Stimulated activated effector memory CD8-positive, alpha-beta T cell treated with anti-CD3 and anti-CD28 coated beads, Interleukin-12 subunit alpha, Interleukin-12 subunit beta, amount 100 ng/mL, for 72 hours (primary cell): Measurements from ENCODE around the gene ATG4C.
"Not testable (repeated sequence)": the region's sequence is repeated elsewhere in the genome, so short reads cannot be mapped to it uniquely, and the experiment has no call there.

ENCODE experiments used
- ATAC-seq: fragments of 150-1000 bp; cut with Tn5 transposase; 2 replicates; pipeline ENCODE4 v1.10.0; 2021
- DNase-seq, 2 donors: peaks; one replicate each; pipeline ENCODE4 v3.0.0; 2021 to 2022; ENCODE audit warnings: low spot score in 2 of 2
- H3K27ac Mint-ChIP-seq: one replicate; pipeline ENCODE4 v1.8.0; 2022; ENCODE audit warnings: mild to moderate bottlenecking, mixed read lengths
- H3K36me3 Mint-ChIP-seq: one replicate; pipeline ENCODE4 v1.8.0; 2022; ENCODE audit warnings: mild to moderate bottlenecking, mixed read lengths
- H3K4me1 Mint-ChIP-seq: one replicate; pipeline ENCODE4 v1.8.0; 2022; ENCODE audit warnings: mixed read lengths
- H3K4me3 Mint-ChIP-seq: one replicate; pipeline ENCODE4 v1.8.0; 2022; ENCODE audit warnings: mild to moderate bottlenecking, mixed read lengths
- H3K9me3 Mint-ChIP-seq: one replicate; pipeline ENCODE4 v1.8.0; 2022; ENCODE audit warnings: mixed read lengths

Gene ATG4C

GRCh38 chr1:62800825-62801306, 16.9 kb downstream of the ATG4C start:
- Mint-ChIP-seq H3K4me3 (no peak overlapping the region), H3K27ac (peak overlapping the region; percentile 23), H3K36me3 (peaks cover 8% of the 10 kb centered on the region), H3K9me3 (no peaks in the 10 kb centered on the region), H3K4me1 (peaks cover 17% of the 10 kb centered on the region)
- DNase-seq (no peak), ATAC-seq (peak; percentile 69)

DNA sequence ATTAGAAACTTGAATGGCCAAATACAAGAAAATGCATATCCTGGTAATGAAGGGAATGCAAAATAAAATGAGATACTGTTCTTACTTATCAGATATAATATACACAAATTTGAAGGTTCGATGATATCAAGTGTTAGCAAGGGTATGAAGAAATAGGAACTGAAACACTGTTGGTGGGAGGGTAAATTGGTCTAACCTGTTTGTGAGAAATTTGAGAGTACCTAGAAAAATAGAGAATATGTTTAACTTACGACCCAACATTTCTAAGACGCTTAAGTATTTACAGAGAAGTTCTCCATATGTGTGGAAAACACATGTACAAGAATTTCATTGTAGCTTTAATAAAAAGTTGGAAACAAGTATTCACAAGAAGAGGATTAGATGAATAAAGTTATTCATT, 25.9 kb downstream of the ATG4C start:
- no peaks in the 10 kb centered on the region for H3K9me3 Mint-ChIP-seq
- ATAC-seq = no peak
- peaks cover 13% of the 10 kb centered on the region for H3K36me3 Mint-ChIP-seq
- H3K4me1 Mint-ChIP-seq = no peaks in the 10 kb centered on the region
- no peak for DNase-seq
- H3K27ac Mint-ChIP-seq = no peak overlapping the region
- H3K4me3 Mint-ChIP-seq = no peak overlapping the region

DNA sequence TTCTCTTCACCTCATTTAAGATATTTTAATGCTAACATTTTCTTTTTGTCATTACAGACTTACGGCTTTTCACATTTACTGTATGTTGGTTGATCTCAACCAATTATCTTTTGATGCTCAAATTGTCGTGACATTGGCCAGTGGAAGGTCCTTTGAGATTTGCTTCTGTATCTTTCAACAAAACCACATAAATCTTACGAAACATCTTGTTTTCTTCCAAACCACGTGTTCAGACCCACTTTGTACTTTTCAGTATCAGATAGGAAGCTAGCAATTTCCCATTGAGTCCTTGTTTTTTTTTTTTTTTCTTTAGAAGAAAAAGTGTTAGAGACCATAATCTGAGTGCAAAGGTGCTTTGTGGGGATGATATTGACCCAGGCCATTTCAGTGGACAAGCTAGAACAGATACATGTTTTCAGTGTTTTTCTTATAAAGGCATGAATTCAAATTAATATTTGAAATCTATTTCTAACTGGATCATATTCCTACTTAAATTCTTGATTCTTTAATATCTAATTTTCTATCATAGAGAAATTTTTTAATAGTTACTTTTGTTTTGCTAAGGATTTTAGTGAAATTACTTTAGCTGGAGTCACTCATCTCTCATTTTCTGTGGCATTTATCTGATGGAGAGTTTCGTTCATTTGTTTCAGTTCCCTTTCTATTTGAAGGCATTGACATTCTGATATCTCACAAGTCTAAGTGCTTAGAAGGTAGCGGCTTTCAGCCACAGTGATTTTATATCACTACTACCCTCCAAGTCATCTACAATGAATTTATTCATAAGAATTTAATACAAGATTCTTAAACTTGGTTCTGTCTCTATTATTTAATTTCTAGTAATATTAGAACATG, 26.7 kb downstream of the ATG4C start:
- Mint-ChIP-seq H3K4me1 (no peaks in the 10 kb centered on the region), H3K9me3 (no peaks in the 10 kb centered on the region), H3K27ac (no peak overlapping the region), H3K36me3 (peaks cover 13% of the 10 kb centered on the region), H3K4me3 (no peak overlapping the region)
- ATAC-seq = no peak
- DNase-seq = no peak

DNA sequence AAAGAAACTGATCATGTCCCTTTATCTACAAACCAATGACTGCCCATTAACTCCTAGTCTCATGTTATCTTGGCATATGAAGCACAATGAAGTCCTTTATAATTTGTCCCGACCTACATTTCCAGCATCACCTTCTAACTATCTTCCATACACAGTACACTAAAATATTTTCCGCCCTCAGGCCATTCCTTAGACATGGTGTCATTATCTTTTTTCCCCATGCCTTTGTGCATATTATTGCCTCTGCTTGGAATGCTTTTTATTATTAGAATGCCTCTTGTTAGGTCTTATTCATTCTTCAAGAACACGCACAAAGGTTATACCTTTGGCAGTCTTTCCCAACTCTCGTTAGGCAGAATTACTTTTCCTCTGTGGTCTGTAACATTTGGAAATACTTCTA, 39.6 kb downstream of the ATG4C start:
- no peak overlapping the region for H3K27ac Mint-ChIP-seq
- H3K4me1 Mint-ChIP-seq = no peaks in the 10 kb centered on the region
- H3K4me3 Mint-ChIP-seq = no peak overlapping the region
- ATAC-seq (no peak), DNase-seq (no peak)
- peaks cover 2% of the 10 kb centered on the region for H3K9me3 Mint-ChIP-seq
- H3K36me3 Mint-ChIP-seq = peaks cover 4% of the 10 kb centered on the region

GRCh38 chr1:62826901-62827300, 43.0 kb downstream of the ATG4C start:
- no peaks in the 10 kb centered on the region for H3K36me3 Mint-ChIP-seq
- DNase-seq (no peak), ATAC-seq (no peak)
- H3K4me1 Mint-ChIP-seq = no peaks in the 10 kb centered on the region
- H3K27ac Mint-ChIP-seq = no peak overlapping the region
- peaks cover 2% of the 10 kb centered on the region for H3K9me3 Mint-ChIP-seq
- H3K4me3 Mint-ChIP-seq = no peak overlapping the region

DNA sequence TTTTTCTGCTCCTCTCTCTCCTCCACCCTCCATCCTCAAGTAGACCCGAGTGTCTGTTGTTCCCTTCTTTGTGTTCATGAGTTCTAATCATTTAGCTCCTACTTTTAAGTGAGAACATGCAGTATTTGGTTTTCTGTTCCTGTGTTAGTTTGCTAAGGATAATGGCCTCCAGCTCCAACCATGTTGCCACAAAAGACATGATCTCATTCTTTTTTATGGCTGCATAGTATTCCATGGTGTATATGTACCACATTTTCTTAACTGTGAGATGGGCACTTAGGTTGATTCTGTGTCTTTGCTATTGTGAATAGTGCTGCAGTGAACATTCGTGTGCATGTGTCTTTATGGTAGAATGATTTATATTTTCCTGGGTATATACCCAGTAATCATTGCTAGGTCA, 43.9 kb downstream of the ATG4C start:
- H3K36me3 Mint-ChIP-seq, H3K4me3 Mint-ChIP-seq, DNase-seq, H3K4me1 Mint-ChIP-seq, ATAC-seq, H3K9me3 Mint-ChIP-seq, H3K27ac Mint-ChIP-seq: not testable (repeated sequence)

DNA sequence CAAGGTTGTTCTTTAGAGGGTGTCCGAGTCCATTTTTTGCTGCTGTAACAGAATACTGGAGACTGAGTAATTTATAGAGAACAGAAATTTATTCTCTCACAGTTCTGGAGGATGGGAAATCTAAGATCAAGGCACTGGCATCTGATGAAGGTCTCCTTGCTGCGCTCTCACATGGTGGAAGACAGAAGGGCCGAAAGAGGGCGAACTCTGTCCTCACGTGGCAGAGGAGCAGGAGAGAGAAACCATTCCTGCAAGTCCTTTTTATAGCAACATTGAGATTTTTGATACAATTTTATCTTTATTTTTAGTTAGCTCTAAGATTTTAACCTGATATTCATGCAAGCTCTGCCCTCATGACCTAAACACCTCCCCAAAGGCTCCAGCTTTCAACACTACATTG, 48.3 kb downstream of the ATG4C start:
- H3K9me3 Mint-ChIP-seq = peaks cover 2% of the 10 kb centered on the region
- no peaks in the 10 kb centered on the region for H3K4me1 Mint-ChIP-seq
- H3K27ac Mint-ChIP-seq = no peak overlapping the region
- no peak overlapping the region for H3K4me3 Mint-ChIP-seq
- H3K36me3 Mint-ChIP-seq = no peaks in the 10 kb centered on the region
- ATAC-seq = no peak
- DNase-seq = no peak

- ATAC-seq = no peak
- Mint-ChIP-seq H3K36me3 (no peaks in the 10 kb centered on the region), H3K9me3 (no peaks in the 10 kb centered on the region), H3K4me3 (no peak overlapping the region), H3K27ac (no peak overlapping the region), H3K4me1 (no peaks in the 10 kb centered on the region)
- DNase-seq = no peak
Observed at GRCh38 chr1:62833529-62833928, 49.6 kb downstream of the ATG4C start.

DNA sequence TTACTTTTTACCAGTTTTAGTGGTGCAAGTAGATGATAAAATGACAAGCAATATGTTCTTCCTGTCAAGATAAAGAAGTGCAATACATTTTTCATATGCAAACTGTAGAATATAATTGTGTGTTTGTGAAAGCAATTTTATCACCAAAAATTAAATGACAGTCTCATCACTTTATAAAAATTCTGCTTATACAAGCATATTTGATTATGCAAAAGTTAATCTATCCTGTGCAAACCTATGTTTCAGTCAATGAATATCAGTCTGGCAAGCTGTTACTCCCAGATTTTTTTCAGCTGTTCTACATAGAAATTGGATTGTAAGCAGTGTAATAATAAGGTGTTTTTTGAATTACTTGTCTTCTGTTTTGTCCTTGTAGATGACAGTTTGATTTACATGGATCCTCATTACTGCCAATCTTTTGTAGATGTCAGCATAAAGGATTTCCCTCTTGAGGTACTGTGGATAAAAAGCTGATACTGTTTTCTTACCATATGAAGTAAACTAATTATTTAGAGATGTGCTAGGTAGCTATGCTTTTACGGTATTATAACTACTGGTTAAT, 50.5 kb downstream of the ATG4C start:
- no peaks in the 10 kb centered on the region for H3K4me1 Mint-ChIP-seq
- H3K9me3 Mint-ChIP-seq = no peaks in the 10 kb centered on the region
- no peaks in the 10 kb centered on the region for H3K36me3 Mint-ChIP-seq
- no peak overlapping the region for H3K4me3 Mint-ChIP-seq
- no peak overlapping the region for H3K27ac Mint-ChIP-seq
- DNase-seq = no peak
- no peak for ATAC-seq

DNA sequence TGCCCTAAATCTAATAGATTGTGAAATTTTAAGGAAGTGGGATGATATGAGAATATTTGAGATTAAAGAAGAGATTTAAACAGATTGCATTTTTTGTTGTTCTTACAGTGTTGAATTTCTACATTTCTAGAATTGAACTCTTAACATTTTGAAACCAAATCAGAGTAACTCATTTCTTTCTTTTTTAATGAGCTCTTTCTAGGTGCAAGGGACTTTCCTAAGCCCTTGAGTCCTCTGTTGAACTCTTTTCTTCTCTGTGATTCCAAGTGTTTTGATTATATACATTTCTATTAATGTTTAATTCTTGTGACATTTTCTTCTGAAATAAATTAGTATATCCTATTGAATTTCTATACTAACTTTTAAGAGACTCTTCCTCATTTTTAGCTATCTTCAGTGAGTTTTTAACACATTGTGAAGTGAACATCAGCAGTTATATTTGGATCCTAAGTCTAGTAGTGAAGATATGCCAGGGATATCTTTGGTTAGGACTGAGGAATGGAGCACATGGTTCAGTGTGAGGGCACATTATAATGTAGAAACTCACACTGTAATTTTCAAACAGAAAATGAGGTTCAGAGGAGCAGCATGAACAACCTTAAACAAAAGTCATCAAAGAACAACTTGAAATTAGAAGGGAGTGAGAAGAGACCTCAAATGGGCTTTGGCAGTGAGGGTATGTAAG, 53.1 kb downstream of the ATG4C start:
- ATAC-seq = no peak
- no peak overlapping the region for H3K4me3 Mint-ChIP-seq
- DNase-seq = no peak
- H3K9me3 Mint-ChIP-seq = no peaks in the 10 kb centered on the region
- no peak overlapping the region for H3K27ac Mint-ChIP-seq
- H3K36me3 Mint-ChIP-seq = no peaks in the 10 kb centered on the region
- H3K4me1 Mint-ChIP-seq = no peaks in the 10 kb centered on the region

DNA sequence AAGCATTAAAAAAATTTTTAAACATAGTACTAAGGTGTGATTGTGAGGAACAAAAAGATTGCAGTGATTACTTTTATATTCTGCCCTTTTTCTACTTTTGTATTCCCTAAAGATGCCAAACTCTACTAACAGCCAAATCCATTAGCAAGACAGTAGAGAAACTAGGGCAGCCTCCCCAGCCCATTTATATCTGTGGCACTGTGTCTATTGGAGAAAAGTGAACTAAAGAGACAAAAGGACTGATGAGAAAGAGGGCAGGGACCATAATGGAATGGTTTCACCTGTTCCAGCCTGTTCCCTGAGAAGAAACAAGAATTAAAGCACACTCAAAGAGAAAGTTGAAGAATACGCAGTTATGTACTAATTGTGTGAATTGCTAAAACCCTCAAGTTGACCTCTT, 56.6 kb downstream of the ATG4C start:
- no peak overlapping the region for H3K27ac Mint-ChIP-seq

GRCh38 chr1:62841587-62842169, 57.7 kb downstream of the ATG4C start:
- DNase-seq (peak in 1 of 2 donors; percentile 3), ATAC-seq (peak; percentile 55)

More for the DNA sequence above, 56.6 kb downstream of the ATG4C start:
- ATAC-seq (no peak), DNase-seq (no peak)
- H3K9me3 Mint-ChIP-seq = no peaks in the 10 kb centered on the region
- no peak overlapping the region for H3K4me3 Mint-ChIP-seq
- H3K36me3 Mint-ChIP-seq = no peaks in the 10 kb centered on the region
- H3K4me1 Mint-ChIP-seq = no peaks in the 10 kb centered on the region

DNA sequence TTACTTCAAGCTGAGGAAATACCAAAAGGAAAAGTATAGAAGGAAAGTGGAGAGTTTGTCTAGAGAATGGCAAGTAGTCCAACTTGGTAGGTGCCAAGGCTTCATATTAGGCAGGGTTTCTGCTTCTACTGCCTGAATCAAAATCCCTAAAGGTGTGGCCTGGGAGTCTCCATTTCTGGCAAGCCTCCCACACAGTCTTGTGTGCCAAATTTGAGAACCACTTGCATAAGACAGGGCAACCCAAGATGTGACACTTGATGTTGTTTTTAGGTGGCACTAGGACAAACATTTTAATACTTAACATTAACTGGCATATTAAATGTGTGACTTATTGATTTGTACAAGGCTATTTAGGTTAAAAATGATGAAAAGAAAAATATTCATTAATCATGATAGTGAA, 60.1 kb downstream of the ATG4C start:
- ATAC-seq = no peak
- H3K4me1 Mint-ChIP-seq = no peaks in the 10 kb centered on the region
- no peaks in the 10 kb centered on the region for H3K9me3 Mint-ChIP-seq
- DNase-seq = no peak
- no peaks in the 10 kb centered on the region for H3K36me3 Mint-ChIP-seq
- H3K27ac Mint-ChIP-seq = no peak overlapping the region
- H3K4me3 Mint-ChIP-seq = no peak overlapping the region

More at GRCh38 chr1:62841587-62842169, 57.7 kb downstream of the ATG4C start:
- Mint-ChIP-seq H3K4me3 (no peak overlapping the region), H3K27ac (no peak overlapping the region), H3K36me3 (no peaks in the 10 kb centered on the region), H3K4me1 (no peaks in the 10 kb centered on the region), H3K9me3 (no peaks in the 10 kb centered on the region)

- no peak overlapping the region for H3K27ac Mint-ChIP-seq
- DNase-seq (no peak), ATAC-seq (no peak)
- no peak overlapping the region for H3K4me3 Mint-ChIP-seq
- H3K36me3 Mint-ChIP-seq = no peaks in the 10 kb centered on the region
- H3K4me1 Mint-ChIP-seq = no peaks in the 10 kb centered on the region
- H3K9me3 Mint-ChIP-seq = no peaks in the 10 kb centered on the region
Observed at GRCh38 chr1:62849031-62849430, 65.1 kb downstream of the ATG4C start.

DNA sequence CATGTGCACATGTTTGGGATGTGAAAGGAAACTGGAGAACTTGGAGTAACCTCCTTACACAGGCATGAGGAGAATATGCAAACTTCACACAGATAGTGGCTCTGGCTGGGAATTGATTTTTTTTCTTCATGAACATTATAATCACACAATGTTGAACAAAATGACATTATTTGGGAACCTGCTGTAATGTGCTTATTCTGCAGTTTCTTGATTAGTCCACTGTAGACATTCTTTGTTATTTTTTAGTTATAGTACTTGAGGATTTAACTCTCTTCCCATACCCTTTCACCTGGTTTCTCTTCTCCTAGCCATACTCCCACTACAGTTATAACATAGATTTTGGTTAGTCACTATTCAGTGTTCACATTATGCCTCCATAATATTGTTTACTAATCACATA, 68.3 kb downstream of the ATG4C start:
- Mint-ChIP-seq H3K4me3 (no peak overlapping the region), H3K4me1 (no peaks in the 10 kb centered on the region), H3K36me3 (no peaks in the 10 kb centered on the region), H3K27ac (no peak overlapping the region), H3K9me3 (no peaks in the 10 kb centered on the region)
- no peak for ATAC-seq
- DNase-seq = no peak
